ENCODE data around the gene DTX3L. TPM values are rescaled to one million over a fixed set of nuclear protein-coding genes. Genes with fewer than 3 reads are reported as not detected.

Gene DTX3L
- total and polyA plus RNA-seq, 9 of the 15 experiments (the other 6 are each of a cell fraction or from before 2014, with no cell fraction given): 2.3 to 6.5 (median 3.0) TPM

DNA sequence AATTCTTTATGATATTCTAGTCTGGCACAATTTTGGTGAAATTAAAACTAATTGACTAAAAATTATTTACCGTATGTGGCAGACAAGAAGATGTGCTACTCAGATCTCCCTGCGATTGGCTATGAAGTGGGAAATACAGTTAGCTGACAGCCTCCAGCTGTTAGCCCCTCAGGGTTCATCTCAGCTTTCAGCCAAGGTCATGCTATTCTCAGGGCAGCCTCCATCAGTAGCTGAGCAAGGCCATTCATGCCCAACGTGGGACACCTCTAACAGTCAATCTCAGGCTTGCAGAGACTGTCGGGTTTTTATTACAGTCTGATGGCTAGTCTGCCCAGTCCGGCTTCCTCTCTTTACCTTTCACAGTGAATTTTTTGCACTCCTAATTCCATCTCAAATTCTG is 6.8 kb upstream of the DTX3L start:
- H3K27ac ChIP-seq (ENCODE audit: extremely low read depth, low read depth, low read length): no peak overlapping the region
- ATAC-seq: no peak
- H3K27me3 ChIP-seq (ENCODE audit: control insufficient read depth in 2 of 2, insufficient read depth in 2 of 2, low read length in 2 of 2): no peaks in the 10 kb centered on the region
- BruUV-seq (replicated peaks): no TSS peak
- H4K20me1 ChIP-seq (replicated peaks; ENCODE audit: control insufficient read depth, insufficient read depth, low read length): no peaks in the 10 kb centered on the region
- H3K9ac ChIP-seq (ENCODE audit: insufficient read depth in 1 of 2, low read depth in 2 of 2, low read length in 2 of 2): no peak overlapping the region
- H2AFZ ChIP-seq (ENCODE audit: low read depth, low read length): no peak overlapping the region
- H3K4me1 ChIP-seq (replicated peaks in 1 of 2; ENCODE audit: control insufficient read depth in 2 of 2, insufficient read depth in 2 of 2, low read length in 2 of 2): no peaks in the 10 kb centered on the region
- H3K4me2 ChIP-seq (ENCODE audit: insufficient read depth, low read length): no peak overlapping the region
- in situ Hi-C loops (cut with MboI): no loop called here
- no peaks in the 10 kb centered on the region for H3K9me1 ChIP-seq (ENCODE audit: control insufficient read depth, insufficient read depth, low read length)
- intact Hi-C loops (cut with micrococcal nuclease): no loop called here
- POLR2A ChIA-PET: no interaction called here
- CTCF ChIA-PET (ENCODE audit: low intra/inter-chr PET ratio): no interaction called here
- FAIRE-seq: no peak
- H3K9me3 ChIP-seq (replicated peaks; ENCODE audit: control insufficient read depth, insufficient read depth, low read depth, low read length): no peaks in the 10 kb centered on the region
- whole genome bisulfite sequencing (ENCODE audit: insufficient coverage, low coverage, missing lambda C conversion rate): 46% methylated on average over 5 of the region's 5 CpGs
- H3K4me3 ChIP-seq: no peak overlapping the region
- H3K79me2 ChIP-seq (ENCODE audit: control insufficient read depth, insufficient read depth, low read length): no peaks in the 10 kb centered on the region
- DNase-seq (ENCODE audit: extremely low read depth in 1 of 4, low spot score in 3 of 4): no peak
- no peaks in the 10 kb centered on the region for H3K36me3 ChIP-seq (ENCODE audit: control insufficient read depth, insufficient read depth, low read length)
- TF ChIP-seq TRIM28 (IDR thresholded peaks at IDR 0.05): no peak
- TF ChIP-seq, protein P1, sequence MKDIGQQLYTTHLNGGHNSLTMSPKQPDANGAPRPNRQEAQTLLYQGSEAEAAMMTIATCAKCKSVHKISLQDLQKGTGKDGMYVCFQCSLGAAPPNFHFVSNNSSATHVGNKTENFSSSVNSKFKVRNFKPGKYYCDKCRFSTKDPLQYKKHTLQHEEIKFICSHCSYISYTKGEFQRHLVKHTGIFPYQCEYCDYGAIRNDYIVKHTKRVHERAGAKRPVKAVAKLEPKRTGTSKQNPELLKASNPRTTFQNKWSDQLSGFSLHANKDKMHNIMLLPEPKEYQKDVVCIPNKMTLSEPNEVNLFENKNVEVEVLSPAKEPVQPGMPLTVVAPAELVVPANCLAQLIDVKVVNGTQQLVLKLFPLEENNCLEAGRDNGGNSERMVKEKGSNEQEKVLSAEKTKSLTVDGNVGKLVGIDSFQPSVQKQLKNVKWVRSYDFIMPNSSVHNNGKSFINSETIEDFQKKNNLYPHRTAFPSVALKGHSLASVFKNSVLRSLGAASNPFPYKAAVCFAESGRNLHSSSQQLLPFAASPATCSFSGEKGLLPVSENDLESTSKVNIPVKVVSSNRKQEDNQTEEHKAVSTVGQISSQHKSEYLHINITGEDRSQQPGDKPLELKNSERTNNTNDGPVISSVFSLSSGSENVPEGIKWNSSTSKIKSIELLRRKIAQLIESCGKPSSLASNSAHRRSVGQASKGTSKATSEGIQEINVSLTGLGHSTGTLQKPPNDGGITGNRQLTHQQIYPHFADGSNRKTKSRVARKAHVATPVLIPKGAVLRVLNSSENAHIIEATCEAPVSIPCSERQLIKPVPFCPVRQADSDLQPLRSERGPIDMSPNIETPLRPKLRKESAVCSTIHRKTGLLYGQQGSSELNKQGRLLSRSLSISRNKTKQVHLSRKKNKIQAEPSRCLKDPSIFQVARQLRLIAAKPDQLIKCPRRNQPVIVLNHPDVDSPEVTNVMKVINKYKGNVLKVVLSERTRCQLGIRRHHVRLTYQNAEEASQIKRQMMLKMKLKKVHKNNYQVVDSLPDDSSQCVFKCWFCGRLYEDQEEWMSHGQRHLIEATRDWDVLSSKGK (CRISPR knock-in tag; IDR thresholded peaks at IDR 0.05): no peak
- no peak for TF ChIP-seq PHB2 (IDR thresholded peaks at IDR 0.05; ENCODE audit: low read depth)
- TF ChIP-seq LCOR (CRISPR knock-in tag; IDR thresholded peaks at IDR 0.05): no peak
- no peak for TF ChIP-seq OTX1 (CRISPR knock-in tag; IDR thresholded peaks at IDR 0.05)
- no peak for TF ChIP-seq NR0B1 (IDR thresholded peaks at IDR 0.05; ENCODE audit: partially characterized antibody)
- TF ChIP-seq PURB (CRISPR knock-in tag; IDR thresholded peaks at IDR 0.05; ENCODE audit: low read depth): no peak
- no peak for TF ChIP-seq CLOCK (CRISPR knock-in tag; IDR thresholded peaks at IDR 0.05; ENCODE audit: borderline replicate concordance)
- no peak for TF ChIP-seq E2F4 (CRISPR knock-in tag; IDR thresholded peaks at IDR 0.05; ENCODE audit: low read depth)
- TF ChIP-seq SAFB (IDR thresholded peaks at IDR 0.05; ENCODE audit: borderline replicate concordance, low read depth, low read length): no peak
- no peak for TF ChIP-seq CBX5 (IDR thresholded peaks at IDR 0.05; ENCODE audit: borderline replicate concordance, low read depth)
- TF ChIP-seq DPF2 (IDR thresholded peaks at IDR 0.05): no peak
- TF ChIP-seq ZNF134 (CRISPR knock-in tag; conservative IDR thresholded peaks at IDR 0.05): no peak
- no peak for TF ChIP-seq CBX1 (IDR thresholded peaks at IDR 0.05; ENCODE audit: low read depth)

All from K562 (cell line).